Keratinocyte (primary cell): Measurements from ENCODE around the gene LRFN4.

ENCODE experiments used
- EZH2 ChIP-seq: IDR thresholded peaks from one replicate; pipeline ENCODE4 v1.6.1; 2012; ENCODE audit warnings: inconsistent platforms, mild to moderate bottlenecking, low read length, moderate library complexity
- TF ChIP-seq, protein P1 (sequence below), 3 experiments: IDR thresholded peaks in 1 of 3; conservative IDR thresholded peaks in 1 of 3; optimal IDR thresholded peaks in 1 of 3; 2 replicates in 2 of 3; 3 replicates in 1 of 3; pipeline versions ENCODE3 to v1.5.1; 2011; ENCODE audit warnings: low read length in 3 of 3, mild to moderate bottlenecking in 3 of 3, moderate library complexity in 2 of 3, control low read depth in 1 of 3, inconsistent platforms in 1 of 3; ENCODE audit not compliant: insufficient read depth in 2 of 3; ENCODE audit errors: extremely low read depth in 1 of 3

GRCh38 chr11:66861038-66861773 is 4.3 kb downstream of the LRFN4 start:
- TF ChIP-seq, protein P1, sequence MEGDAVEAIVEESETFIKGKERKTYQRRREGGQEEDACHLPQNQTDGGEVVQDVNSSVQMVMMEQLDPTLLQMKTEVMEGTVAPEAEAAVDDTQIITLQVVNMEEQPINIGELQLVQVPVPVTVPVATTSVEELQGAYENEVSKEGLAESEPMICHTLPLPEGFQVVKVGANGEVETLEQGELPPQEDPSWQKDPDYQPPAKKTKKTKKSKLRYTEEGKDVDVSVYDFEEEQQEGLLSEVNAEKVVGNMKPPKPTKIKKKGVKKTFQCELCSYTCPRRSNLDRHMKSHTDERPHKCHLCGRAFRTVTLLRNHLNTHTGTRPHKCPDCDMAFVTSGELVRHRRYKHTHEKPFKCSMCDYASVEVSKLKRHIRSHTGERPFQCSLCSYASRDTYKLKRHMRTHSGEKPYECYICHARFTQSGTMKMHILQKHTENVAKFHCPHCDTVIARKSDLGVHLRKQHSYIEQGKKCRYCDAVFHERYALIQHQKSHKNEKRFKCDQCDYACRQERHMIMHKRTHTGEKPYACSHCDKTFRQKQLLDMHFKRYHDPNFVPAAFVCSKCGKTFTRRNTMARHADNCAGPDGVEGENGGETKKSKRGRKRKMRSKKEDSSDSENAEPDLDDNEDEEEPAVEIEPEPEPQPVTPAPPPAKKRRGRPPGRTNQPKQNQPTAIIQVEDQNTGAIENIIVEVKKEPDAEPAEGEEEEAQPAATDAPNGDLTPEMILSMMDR (optimal IDR thresholded peaks at IDR 0.05 in 1 of 3, IDR thresholded peaks at IDR 0.05 in 1 of 3, conservative IDR thresholded peaks at IDR 0.05 in 1 of 3; ENCODE audit: extremely low read depth in 1 of 3, insufficient read depth in 2 of 3, low read length in 3 of 3), result no peak
- no peak for TF ChIP-seq EZH2
